Skeletal muscle satellite cell (primary cell): ENCODE measurements around the gene UNC5A.

Source experiments
- H3K27me3 ChIP-seq: 2 replicates; pipeline ENCODE4 v1.7.0; 2013; ENCODE audit warnings: low read length; ENCODE audit not compliant: control insufficient read depth, insufficient read depth
- H3K36me3 ChIP-seq: 2 replicates; pipeline ENCODE4 v1.7.0; 2013; ENCODE audit warnings: mild to moderate bottlenecking, control low read depth, low read length; ENCODE audit not compliant: insufficient read depth
- H3K4me1 ChIP-seq: 2 replicates; pipeline ENCODE4 v1.7.0; 2013; ENCODE audit warnings: low read length; ENCODE audit not compliant: control insufficient read depth, insufficient read depth
- H3K4me2 ChIP-seq: 2 replicates; pipeline ENCODE4 v1.7.0; 2013; ENCODE audit warnings: mild to moderate bottlenecking, low read length
- H3K4me3 ChIP-seq: 2 replicates; pipeline ENCODE4 v1.7.0; 2013; ENCODE audit warnings: low read length
- H3K9ac ChIP-seq: 2 replicates; pipeline ENCODE4 v1.7.0; 2013; ENCODE audit warnings: mild to moderate bottlenecking, low read depth, low read length, moderate library complexity
- H3K9me3 ChIP-seq: replicated peaks from 2 replicates; pipeline ENCODE4 v1.7.0; 2013; ENCODE audit warnings: mild to moderate bottlenecking, control low read depth, low read length

Gene UNC5A

DNA sequence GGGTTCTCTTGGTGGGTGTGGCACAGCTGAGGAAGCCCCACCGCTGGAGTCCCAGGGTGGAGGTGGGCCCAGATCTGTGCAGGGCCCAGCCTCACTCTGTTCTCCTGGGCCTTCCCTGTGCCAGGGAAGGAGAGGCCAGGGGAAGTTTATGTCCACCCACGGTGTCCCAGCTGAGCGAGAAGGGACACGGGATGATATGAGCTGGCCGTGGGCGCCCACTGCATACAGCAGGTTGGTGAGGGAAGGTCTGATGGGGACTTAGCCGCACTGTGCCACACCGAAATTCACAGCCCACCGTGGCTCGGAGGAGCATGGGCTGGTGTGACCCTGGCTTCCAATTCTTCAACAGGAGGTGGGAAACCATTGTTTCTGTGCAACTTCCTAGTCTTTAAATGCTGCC, 33.9 kb downstream of the UNC5A start:
- H3K9me3 ChIP-seq, result no peaks in the 10 kb centered on the region
- no peaks in the 10 kb centered on the region for H3K4me1 ChIP-seq
- no peak overlapping the region for H3K9ac ChIP-seq
- H3K4me2 ChIP-seq, result no peak overlapping the region
- peaks cover 59% of the 10 kb centered on the region for H3K27me3 ChIP-seq
- H3K36me3 ChIP-seq, result no peaks in the 10 kb centered on the region
- H3K4me3 ChIP-seq, result no peak overlapping the region

DNA sequence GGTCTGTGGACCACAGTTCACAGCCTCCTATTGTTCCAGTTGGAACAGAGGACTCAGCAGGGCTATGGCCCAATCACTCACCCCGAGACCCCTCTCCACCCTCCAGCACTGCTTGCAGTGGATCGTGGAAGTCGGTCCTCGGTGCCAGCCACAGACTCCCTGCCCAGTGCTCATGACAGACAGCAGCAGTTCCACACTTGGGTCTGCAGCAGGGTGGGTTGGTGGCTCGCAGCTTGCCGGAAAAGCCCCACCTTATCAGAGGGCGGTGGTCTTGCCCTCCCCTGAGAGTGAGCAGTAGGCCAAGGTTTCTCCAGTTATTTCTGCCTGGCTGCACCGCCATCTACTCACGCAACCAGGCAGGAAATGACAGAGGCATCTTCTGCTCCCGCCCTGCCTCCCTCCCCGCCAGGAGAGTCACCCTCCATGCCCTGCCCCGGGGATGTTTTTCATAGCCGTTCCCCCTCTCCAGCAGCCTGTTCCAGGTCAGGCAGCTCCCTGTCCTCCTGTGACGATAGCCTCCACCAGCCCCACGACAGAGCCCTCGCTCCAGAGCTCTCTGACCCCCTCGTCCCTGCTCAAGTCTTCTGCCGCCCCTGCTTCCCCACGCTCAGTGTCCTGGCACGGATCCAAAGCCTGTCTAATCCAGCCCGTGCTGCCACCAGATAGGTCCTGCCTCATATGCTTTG, 34.5 kb downstream of the UNC5A start:
- Histone ChIP-seq H3K4me1 (no peaks in the 10 kb centered on the region), H3K9ac (no peak overlapping the region), H3K4me2 (no peak overlapping the region), H3K36me3 (no peaks in the 10 kb centered on the region), H3K4me3 (no peak overlapping the region), H3K27me3 (peaks cover 60% of the 10 kb centered on the region), H3K9me3 (no peaks in the 10 kb centered on the region)

DNA sequence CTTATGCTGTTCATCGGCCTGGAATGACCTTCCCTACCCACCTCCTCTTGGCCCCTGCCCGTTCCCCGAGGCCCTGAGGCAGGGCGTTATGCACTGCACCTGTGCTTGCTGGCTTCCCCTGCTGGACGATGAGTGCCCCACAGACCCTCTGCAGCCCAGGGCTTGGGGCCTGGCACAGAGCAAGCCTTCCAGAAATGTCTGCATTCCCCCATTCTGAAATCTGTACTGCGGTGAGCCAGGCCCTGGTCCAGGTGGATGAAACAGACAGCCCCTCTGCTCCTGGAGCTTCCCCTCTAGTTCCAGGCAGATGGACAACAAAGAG, 35.0 kb downstream of the UNC5A start:
- Histone ChIP-seq H3K36me3 (no peaks in the 10 kb centered on the region), H3K9me3 (no peaks in the 10 kb centered on the region), H3K4me3 (no peak overlapping the region), H3K27me3 (peaks cover 63% of the 10 kb centered on the region), H3K4me1 (no peaks in the 10 kb centered on the region), H3K9ac (no peak overlapping the region), H3K4me2 (no peak overlapping the region)

DNA sequence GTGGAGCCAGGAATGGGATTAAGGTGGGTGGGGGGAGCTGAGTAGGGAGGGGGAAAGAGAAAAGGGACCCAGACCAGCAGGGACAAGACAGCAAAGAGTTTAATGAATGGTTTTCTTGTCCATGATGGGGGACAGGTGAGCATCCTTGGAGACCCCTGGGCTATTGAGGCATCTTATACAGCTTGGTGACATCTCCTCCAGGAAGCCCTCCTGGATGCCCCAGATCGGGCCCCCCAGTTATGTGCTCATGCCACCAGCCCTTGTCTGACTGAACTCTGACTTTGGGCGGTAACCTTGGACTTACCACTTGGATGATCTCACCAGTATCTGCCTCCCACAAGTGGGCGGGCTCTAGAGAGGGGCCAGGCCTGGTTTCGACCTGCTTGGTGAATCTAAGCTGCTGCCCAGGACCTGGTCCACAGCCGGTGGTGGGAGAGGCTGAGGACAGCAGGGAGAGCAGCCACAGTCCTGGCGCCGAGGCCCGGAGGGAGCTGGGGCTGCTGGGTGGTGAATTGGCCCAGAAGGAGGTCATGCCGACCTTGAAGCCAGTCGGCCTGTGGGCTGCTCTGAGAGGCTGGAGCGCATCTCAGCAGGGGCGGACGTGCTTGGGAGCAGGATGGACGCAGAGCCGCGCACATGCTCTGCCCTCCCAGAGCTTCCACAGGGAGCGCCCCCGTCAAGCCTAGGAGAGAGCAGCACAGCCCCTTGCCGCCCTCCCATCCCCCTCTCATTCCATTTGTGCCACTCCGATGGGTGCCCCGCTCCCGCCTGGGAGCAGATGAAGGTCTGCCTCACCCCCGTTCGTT, 36.2 kb downstream of the UNC5A start:
- Histone ChIP-seq H3K4me3 (no peak overlapping the region), H3K27me3 (peaks cover 60% of the 10 kb centered on the region), H3K9ac (no peak overlapping the region)

DNA sequence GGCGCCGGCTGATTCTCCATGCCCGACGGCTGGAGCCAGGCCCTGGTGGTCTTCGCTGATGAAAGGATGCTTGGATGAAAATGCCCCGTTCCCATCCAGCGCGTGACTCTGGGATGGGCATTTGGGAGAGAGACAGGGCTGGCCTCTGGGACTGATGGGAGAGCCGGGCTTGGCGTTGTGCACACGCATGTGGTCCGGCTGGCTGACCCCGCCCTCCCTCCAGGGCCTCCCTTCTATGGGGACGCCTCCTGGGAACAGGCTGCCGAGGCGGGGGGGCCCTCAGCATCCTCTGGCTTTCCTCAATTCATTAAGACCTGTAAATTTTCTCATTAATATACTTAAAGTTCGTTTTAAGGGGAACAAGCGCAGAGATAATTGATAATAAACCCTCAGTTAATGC, 36.8 kb downstream of the UNC5A start:
- no peak overlapping the region for H3K4me2 ChIP-seq
- no peaks in the 10 kb centered on the region for H3K4me1 ChIP-seq
- H3K36me3 ChIP-seq, result no peaks in the 10 kb centered on the region
- no peak overlapping the region for H3K9ac ChIP-seq
- H3K4me3 ChIP-seq, result no peak overlapping the region
- no peaks in the 10 kb centered on the region for H3K9me3 ChIP-seq
- peaks cover 66% of the 10 kb centered on the region for H3K27me3 ChIP-seq

More for the DNA sequence above, 36.2 kb downstream of the UNC5A start:
- Histone ChIP-seq H3K4me1 (no peaks in the 10 kb centered on the region), H3K4me2 (no peak overlapping the region), H3K9me3 (no peaks in the 10 kb centered on the region), H3K36me3 (no peaks in the 10 kb centered on the region)

DNA sequence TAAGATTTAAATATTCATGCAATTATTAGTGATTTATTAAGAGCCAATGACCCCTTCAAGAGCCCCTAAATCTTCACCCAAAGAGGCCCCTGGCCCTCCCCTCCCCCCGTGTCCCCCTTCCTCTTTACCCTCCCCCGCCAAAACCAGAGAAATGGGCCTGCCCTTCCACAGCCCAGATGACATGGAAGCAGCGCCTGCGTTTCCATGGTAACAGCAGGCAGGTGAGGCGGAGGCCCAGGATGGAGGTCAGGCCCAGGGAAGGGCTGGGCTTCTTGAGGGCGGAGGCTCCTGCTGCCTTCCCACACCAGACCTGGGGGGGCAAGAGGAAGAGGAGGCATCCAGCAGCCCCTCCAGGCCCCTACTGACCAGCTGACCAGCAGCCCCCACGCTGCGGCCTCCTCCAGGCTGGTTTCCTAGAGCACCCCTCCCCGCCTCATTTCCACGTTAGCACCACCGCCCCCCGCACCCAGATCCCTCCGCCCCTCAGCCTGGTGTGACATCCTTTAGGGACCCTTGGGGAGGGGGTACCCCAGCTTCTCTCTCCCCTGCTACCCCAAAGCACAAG, 37.4 kb downstream of the UNC5A start:
- Histone ChIP-seq H3K4me1 (no peaks in the 10 kb centered on the region), H3K9ac (no peak overlapping the region), H3K9me3 (no peaks in the 10 kb centered on the region), H3K27me3 (peaks cover 71% of the 10 kb centered on the region), H3K4me3 (no peak overlapping the region), H3K4me2 (no peak overlapping the region), H3K36me3 (no peaks in the 10 kb centered on the region)

DNA sequence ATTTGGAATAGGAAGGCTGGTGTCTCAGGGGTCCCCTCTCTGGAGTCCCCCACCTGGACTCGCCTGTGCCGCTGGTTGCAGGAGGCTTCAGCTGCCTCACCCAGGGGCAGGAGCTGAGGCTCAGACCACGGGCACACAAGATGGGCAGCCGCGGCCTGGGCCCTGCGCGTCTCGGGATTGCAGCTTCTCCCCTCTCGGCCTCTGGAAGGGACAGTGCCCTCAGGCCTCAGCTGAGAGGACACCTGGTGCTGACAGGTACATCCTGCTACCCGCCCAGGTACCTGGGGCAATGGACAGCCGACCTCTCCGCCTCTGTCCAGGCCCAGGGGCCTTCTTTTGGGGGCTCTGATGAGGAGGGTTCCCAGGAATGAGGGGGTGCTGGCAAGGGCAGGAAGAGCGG, 38.3 kb downstream of the UNC5A start:
- H3K9ac ChIP-seq, result no peak overlapping the region
- no peaks in the 10 kb centered on the region for H3K36me3 ChIP-seq
- no peaks in the 10 kb centered on the region for H3K9me3 ChIP-seq
- no peak overlapping the region for H3K4me2 ChIP-seq
- no peak overlapping the region for H3K4me3 ChIP-seq
- H3K27me3 ChIP-seq, result peaks cover 74% of the 10 kb centered on the region
- no peaks in the 10 kb centered on the region for H3K4me1 ChIP-seq

DNA sequence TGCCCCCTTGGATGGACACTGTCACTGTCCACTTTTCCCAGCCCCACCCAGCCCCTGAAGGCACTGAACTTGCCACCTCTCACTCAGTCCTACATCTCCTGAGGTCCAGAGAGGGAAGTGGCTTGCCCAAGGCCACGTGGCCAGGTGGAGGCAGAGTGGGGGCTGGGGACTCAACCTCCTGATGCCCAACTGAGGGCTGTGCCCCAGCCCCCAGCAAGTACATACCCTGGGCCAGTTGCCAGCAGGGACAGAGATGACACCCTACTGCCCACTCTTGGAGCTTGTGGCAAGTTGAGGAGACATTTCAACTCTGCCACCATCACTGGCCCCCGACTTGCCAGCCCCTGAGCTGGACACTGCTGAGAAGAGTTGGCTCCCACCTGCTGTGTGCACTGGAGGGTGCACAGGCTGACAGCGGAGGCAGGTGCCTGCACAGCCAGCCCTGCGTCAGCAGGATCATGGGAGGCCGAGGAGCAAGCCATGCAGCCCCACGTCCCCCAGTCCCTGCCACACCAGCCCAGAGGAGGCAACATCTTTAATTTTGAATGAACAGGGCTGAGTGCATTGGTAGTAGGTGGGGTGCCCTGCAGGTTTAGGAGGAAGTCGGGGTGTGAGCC, 39.4 kb downstream of the UNC5A start:
- H3K27me3 ChIP-seq, result peaks cover 67% of the 10 kb centered on the region
- H3K9me3 ChIP-seq, result no peaks in the 10 kb centered on the region
- no peaks in the 10 kb centered on the region for H3K36me3 ChIP-seq
- H3K4me1 ChIP-seq, result no peaks in the 10 kb centered on the region
- no peak overlapping the region for H3K4me3 ChIP-seq
- H3K9ac ChIP-seq, result no peak overlapping the region
- H3K4me2 ChIP-seq, result no peak overlapping the region

DNA sequence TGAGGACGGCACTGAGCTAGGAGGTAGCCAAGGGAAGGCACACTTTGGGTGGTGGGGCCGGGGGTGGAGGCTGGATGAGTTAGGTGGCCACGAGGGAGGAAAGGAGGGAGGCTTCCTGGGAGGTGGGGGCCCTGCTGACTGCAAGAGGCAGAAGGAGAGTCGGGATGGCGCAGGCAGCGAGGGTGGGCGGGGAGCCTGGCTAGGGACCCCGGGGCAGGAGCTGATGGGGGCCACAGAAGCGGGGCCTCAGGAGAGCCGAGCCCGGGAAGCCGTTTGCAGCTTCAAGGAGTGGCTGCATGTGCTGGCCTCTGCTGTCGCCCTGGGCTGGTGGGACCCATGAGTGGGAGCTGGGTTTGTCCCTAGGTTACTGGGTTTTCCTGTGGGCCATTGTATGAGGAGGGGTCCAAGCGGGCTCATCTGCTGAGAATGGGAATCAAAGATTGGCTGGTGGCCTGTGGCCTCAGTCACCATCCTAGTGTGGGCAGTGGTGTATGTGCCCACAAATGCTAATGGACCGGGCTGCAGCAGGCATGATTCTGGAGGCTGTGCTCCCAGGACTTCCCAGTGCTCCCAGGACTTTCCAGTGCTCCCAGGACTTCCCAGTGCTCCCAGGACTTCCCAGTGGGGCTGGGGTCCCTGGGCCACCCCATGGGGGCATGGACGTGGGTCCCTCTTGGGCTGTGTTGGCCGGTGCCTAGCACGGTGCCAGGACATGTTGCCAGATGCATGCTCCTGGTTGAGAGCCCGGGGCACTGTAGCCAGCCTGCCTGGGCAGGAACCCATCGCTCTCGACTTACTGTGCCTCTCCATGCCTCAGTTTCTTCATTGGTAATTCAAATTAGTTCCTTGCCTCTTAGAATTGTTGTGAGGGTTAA, 40.2 kb downstream of the UNC5A start:
- H3K27me3 ChIP-seq, result peaks cover 58% of the 10 kb centered on the region
- H3K9me3 ChIP-seq, result no peaks in the 10 kb centered on the region
- no peak overlapping the region for H3K4me3 ChIP-seq
- H3K9ac ChIP-seq, result no peak overlapping the region
- no peak overlapping the region for H3K4me2 ChIP-seq
- no peaks in the 10 kb centered on the region for H3K4me1 ChIP-seq
- no peaks in the 10 kb centered on the region for H3K36me3 ChIP-seq

DNA sequence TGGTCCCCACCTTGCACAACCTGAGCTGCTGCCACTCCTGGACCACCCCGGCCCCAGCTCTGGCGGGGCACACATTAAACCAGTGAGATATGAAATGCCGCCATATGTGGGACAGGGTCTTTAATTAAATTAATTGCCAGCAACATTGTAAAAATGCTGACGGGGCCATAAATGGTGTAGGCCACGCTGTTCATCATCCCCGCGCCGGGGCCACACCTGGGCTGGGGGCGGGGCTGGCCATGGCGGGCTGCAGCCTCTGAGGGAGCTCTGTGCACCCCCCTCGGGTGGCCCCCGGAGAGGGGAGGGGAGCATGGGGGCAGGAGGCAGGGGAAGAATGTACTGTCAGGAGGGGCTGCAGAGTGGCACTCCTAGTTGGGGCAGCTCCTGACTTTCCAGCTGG, 41.0 kb downstream of the UNC5A start:
- H3K4me1 ChIP-seq, result no peaks in the 10 kb centered on the region
- no peak overlapping the region for H3K9ac ChIP-seq
- peaks cover 51% of the 10 kb centered on the region for H3K27me3 ChIP-seq
- no peaks in the 10 kb centered on the region for H3K36me3 ChIP-seq
- H3K9me3 ChIP-seq, result no peaks in the 10 kb centered on the region
- no peak overlapping the region for H3K4me2 ChIP-seq
- no peak overlapping the region for H3K4me3 ChIP-seq
